ENCODE data around the gene MAP3K5.
A peak's percentile ranks its signal among the peaks of the same experiment; 100 is the strongest.

The MAP3K5 gene

GRCh38 chr6:136563386-136564152, 228.7 kb downstream of the MAP3K5 start:
- no peak for DNase-seq

DNA sequence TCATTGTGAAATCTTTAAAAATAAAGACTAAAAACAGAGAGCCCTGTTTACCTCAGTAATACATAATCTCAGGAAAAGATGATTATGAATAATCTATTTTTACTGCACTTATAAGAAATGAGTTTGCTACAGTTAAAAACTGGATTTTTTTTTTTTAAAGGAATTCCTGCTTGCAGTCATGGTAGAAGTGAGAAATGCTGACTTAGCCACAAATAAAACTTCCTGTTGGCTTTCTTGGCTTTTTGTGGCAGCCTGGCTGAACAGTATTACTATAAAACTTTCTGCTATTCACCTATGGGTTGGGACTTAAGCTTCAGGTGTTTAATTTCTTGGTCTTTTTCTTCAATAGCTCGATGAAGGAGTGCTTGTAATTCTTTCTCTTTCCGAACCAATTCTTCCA, 230.1 kb downstream of the MAP3K5 start:
- DNase-seq = no peak

DNA sequence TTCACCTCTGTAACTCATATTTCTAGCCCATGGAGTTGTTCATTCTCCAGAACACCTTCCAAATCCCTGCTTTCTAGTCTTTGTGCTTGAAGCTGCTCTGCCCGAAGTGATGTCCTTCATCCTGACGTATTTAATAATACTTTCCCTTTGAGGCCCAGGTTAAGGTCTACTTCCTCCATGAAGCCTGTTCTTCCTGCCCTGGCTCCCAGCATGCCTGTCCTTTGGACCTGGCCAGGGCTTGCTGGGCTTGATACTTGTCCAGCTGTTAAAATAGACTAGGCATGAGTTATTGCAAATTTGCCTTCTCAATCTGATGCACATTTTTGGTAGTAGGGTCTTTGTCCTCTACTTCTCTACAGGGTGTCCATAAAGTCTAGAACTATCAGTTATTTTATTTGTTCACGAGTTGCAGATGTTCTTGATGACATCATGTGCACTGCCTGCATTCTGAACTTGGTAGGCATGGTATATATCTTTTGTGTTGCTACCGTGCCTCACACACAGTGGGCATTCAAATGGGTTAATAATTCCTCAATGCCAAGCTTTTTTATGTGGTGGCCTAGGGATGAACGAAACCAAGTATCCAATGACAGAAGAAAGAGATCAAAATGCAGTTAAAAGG, 239.0 kb downstream of the MAP3K5 start:
- DNase-seq = no peak

GRCh38 chr6:136552054-136552453, 240.2 kb downstream of the MAP3K5 start:
- no peak for DNase-seq

GRCh38 chr6:136551103-136551502, 241.2 kb downstream of the MAP3K5 start:
- DNase-seq = no peak

GRCh38 chr6:136550330-136551071, 241.8 kb downstream of the MAP3K5 start, which contains the start of gene MAP7:
Gene MAP7, minus strand, starts transcription at chr6:136550422. Its CDS starts 14 bp downstream, at chr6:136550408.
- DNase-seq = peak; percentile 95

- DNase-seq = no peak
Measured at GRCh38 chr6:136550045-136550329, 242.3 kb downstream of the MAP3K5 start.

- DNase-seq = peak; percentile 66
Measured at GRCh38 chr6:136549300-136550044, 242.8 kb downstream of the MAP3K5 start.

DNA sequence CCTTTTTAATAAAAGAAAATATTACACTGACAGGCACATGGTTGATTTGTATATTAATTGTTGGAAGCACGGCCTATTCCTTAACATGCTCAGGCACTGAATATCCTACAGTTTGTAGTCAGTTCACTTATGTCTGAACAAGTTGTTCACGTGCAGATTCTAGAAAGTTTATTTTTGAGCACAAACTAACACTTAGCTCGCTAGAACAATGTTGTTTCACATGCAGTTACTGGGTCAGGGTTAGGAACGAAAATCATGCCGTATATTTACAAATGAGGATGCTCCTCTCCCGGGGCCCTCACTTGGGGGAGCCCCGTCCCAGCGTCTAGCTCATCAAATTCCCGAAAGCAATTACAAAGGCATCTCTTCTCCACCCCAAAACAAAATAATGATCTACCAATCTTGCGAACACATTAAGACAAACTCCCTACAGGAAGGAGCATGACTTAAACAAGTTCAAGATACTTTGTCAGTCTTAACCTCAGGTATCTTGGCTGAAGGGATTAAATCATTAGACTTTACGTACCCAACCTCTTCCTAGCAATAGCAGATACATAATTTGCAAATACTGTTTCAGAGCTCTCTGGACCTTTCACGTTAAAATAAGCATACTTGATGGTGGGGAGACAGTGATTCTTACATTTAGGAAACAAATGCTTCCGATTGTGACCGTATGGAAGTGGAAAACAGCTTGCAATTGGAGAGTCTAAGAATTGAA, 243.5 kb downstream of the MAP3K5 start:
- no peak for DNase-seq

GRCh38 chr6:136547871-136548270, 244.4 kb downstream of the MAP3K5 start:
- DNase-seq = no peak

DNA sequence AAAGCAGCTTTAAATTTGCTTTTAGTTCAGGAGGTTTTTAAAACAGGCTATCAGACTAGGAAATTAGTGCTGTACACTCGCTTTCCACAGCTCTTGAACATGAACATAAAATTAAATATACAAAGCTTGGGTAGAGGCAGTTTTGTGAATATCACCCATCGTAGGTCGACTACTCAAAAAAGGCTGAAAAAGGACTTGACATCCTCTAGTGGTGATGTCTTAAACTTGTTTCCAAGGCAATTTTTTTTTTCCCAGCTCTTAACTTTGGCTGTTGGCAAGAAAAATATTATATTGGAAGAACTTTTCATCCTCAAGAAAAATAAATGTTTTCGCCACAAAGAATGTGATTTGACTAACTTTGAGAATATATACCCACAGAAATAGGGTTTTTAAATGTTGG, 244.9 kb downstream of the MAP3K5 start:
- no peak for DNase-seq

GRCh38 chr6:136546331-136546730, 245.9 kb downstream of the MAP3K5 start:
- DNase-seq = no peak

- DNase-seq = no peak
Measured at GRCh38 chr6:136544326-136544725, 248.0 kb downstream of the MAP3K5 start.

DNA sequence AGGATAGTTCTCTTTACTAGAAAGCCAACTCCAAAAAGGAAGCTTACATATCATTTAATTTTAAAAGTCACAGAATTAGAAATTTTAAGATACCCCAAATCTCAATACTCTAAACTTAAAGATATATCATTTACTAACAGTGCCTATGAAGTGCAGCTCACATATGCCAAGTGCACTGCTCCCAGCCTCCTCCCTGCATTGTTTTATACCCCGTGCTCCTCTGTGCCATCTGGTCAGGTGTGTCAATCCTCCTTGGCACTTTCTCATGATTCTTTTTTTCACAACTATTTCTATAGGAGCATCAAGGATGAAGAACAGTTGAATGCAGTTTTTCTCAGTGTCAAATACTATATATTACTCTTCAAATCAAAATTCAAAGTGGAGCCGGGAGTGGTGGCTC, 250.9 kb downstream of the MAP3K5 start:
- no peak for DNase-seq

GRCh38 chr6:136539967-136540652, 252.2 kb downstream of the MAP3K5 start:
- no peak for DNase-seq

DNA sequence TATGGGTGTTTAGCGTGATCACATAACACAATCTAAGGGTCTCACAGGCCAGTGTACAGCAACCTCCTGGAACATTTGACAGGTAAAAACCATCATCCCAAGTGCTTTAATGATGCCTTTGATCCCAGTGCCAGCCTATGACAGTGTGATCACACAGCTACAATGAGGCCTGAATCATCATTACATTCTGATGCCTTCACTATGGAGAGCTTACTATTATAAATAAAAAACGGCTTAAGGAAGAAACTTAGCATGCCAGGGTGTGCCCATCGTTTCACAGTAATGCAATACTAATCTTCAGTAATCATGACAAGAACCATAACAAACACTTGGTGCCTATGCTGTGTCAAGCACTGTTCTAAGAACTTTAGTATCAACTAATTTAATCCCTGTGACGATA, 253.4 kb downstream of the MAP3K5 start:
- DNase-seq = no peak

GRCh38 chr6:136535880-136536650, 256.2 kb downstream of the MAP3K5 start:
- no peak for DNase-seq

- DNase-seq = no peak
Measured at GRCh38 chr6:136535017-136535765, 257.1 kb downstream of the MAP3K5 start.

DNA sequence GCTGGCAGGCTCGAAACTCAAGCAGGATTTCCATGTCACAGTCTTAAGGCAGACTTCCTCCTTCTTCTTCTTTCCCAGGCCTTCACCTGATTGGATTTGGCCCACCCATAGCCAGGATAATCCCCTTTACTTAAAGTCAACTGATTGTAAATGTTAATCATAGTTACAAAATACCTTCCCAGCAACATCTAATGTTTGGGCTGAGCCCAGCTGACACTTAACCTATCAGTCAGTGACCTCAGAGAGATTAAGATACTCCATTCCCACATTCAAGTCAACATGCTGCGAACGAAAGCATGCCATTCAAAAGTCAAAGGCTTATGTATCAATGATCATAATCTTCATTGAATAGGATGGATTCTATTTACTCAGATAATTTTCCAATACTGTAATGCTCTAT, 258.0 kb downstream of the MAP3K5 start:
- no peak for DNase-seq

DNA sequence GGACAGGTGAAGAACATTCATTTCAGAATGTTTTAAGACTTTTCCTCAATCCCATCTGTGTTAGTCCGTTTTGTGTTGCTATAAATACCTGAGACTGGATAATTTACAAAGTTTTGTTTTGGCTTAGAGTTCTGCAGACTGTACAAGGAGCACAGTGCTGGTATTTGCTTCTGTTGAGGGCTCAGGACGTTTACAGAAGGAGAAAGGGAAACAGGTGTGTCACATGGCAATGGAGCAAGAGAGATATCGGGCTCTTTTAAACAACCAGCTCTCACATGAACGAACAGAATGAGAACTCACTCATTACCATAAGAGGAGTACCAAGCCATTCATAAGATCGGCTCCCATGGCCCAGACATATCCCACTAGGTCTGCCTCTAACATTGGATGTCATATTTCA, 258.8 kb downstream of the MAP3K5 start:
- DNase-seq = no peak

Data from islet precursor cell (in vitro differentiated cells).